Jurkat, Clone E6-1 (cell line): ENCODE data around the gene MAP3K4.

Experiments
- DNase-seq: peaks from one replicate; pipeline ENCODE4 v3.0.0-alpha.2; 2011; ENCODE audit warnings: low read depth, low spot score
- H3K4me3 ChIP-seq: 2 replicates; pipeline ENCODE4 v1.5.1; 2011; ENCODE audit warnings: mild to moderate bottlenecking, low read length, control low read depth, moderate library complexity

The MAP3K4 gene

DNA sequence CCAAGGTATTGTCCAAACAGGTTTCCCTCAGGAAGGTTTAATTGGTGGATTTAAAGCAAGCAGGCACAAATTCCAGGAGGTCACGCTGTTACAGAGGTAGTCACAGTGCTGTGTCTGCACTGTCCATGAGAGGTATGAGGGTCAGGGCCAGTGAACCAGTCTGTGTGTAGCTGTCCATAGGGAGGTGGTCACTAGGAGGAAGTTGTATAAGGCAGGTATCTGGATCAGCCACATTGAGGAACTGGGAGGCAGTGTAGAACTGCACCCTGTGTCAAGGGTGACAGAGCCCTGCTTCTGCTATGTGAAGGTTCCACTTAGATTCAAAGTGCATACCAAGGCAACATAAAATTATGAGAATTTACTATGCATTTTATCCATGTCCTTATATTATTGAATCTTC lies 73.3 kb downstream of the MAP3K4 start:
- H3K4me3 ChIP-seq: no peak overlapping the region
- no peak for DNase-seq

DNA sequence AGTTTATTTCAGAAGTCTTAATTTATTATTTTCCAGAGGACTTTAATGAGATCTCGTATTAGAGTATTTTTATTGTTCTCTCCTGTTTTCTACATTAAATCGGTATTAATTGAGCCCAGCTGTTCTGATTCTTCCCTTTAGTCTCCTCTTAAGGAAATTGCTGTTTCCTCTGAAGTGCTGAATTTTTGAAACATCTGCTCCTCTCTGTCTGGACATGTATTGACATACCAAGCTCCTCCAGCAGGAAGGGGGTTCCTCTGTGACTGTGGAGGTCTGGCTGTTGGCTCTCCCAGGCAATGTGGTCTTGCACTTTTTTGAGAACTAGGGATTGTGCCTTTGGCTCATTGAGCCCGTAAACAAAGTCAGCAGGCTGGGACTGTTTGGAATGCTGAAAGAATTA lies 74.9 kb downstream of the MAP3K4 start:
- H3K4me3 ChIP-seq: no peak overlapping the region
- no peak for DNase-seq

DNA sequence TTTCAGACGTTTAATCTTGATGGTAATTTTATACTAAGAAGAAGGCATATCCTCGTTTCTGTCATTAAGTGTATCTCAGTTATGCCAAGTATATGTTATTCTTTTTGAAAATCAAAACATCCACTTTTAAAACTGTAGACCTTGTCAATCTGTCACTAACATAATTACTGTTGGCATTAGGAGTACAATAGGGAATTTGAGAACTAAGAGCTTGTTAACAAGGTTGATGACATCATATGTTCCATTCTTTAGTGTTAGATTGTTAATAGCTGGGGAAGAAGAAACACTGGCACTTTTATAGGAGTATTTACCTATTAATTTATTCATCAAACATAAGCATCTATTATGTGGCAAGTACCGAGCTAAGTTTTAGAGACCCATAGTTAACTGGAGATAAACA lies 76.2 kb downstream of the MAP3K4 start:
- no peak overlapping the region for H3K4me3 ChIP-seq
- DNase-seq: no peak

DNA sequence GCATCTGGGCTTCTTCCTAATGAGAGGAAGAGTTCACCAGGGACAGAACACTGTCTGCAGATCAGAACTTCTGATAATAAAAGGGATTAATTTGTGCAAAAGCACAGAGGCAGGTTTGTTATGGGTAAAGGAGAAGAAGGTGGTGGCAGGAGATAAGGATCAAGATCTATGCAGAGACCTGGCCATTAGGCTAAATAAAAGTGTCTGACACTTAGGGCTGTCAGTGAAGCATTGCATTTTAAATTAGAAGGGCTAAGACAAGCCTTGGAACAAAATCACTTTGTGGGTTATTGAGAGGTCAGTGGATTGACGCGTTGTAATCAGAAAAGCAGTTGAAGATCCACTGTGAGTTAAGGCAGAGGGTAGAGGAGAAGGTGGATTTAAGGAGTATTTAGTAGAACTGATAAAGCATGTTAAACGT lies 76.8 kb downstream of the MAP3K4 start:
- DNase-seq: no peak
- no peak overlapping the region for H3K4me3 ChIP-seq

DNA sequence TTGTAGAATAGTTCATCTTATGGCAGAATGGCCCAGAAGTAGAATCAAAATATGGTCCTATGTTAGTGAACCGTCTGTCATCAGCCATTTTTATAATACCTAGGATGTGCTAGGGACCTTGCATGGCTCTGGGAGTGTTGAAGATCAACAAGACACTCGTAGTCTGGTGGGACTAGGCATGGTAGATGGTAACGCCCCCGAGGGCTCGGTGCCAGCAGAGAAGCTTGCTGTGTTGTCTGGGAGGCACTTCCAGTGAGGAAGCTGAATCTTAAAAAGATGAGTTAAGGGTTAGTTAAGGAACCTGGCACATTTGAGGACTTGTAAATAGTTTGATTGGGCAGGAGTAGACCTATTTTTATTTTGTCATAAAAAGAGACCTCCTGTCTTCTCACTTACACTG lies 82.4 kb downstream of the MAP3K4 start:
- DNase-seq: no peak
- no peak overlapping the region for H3K4me3 ChIP-seq

DNA sequence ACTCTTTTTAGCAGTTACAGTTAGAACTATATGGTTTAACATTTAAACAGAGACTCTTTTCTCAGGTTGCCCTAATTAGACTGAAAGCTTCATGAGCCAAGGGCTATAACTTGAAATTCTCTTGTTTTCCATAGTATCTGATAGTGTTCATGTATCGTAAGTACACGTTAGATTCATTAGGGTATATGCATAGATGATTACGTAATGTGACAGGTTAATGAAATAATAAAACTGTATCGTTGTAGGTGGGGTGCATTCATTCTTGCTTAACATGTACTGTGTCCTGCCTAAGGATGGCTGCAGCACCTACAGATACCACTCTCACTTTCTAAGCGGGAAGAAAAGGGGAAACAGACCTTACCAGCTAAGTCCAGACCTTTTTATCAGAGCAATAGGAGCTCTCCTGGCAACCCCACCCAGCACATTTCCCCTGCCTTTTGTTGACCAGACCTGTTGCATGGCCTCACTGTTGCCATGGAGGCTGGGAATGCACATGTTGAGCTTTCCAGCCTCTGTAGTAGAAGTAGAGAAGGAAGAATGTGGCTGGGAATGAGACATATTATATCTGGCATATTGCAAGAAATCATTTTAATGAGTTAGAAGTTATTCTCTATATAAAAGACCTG lies 83.0 kb downstream of the MAP3K4 start:
- no peak for DNase-seq
- no peak overlapping the region for H3K4me3 ChIP-seq

DNA sequence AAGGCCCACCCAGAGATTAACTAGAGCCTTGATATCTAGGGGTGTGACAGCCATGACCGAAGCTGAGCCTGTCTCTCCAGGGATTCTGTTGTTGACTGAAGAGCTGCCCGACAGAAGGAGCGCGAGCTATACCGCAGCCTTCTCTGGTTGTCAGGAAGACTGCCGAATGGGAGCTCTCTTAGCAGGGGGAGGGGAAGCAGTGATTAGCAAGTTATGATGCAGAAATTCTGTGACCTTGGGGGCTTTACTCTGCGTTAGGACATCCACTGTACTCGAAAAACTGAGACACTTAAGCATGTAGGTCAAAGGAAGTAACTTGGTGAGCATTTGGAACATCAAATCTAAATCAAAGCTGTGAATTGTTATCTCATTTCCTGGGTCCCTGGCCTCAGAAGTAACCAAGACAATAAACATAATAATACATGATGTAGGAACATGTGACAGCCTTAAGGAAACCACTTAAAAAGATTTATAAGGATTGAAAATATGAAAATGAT lies 84.7 kb downstream of the MAP3K4 start:
- DNase-seq: no peak
- H3K4me3 ChIP-seq: no peak overlapping the region

DNA sequence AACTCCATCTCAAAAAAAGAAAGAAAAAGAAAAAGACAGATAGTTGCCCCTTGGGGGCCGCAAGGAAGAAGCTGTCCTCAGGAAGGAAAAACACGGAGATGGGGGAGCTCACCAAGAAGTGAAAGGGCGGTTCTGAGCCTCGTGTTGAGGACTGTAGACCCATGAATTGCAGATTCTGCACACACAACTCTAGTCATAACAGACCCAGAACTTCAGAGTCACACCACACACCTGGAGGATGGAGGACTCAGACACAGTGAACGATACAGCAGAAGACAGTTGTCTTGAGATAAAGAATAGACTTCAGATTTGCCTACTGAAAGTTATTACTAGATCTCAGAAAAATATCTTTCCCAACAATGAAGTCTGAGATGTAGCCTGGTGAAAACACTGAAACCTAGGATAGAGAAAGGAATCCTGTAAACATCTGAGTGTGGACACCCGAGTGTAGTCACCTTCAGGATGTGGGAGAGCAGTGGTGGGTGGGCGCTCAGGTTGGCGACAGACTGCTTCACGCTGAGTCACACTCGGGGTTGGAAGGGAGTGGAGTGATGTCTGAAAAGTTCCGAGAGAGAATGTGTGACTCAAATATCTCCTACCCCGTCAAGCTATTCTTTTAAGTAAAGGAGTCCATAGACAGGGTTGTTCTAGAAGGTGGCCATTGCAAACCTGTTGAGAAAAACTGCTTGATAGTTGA lies 88.1 kb downstream of the MAP3K4 start:
- no peak for DNase-seq
- H3K4me3 ChIP-seq: no peak overlapping the region

DNA sequence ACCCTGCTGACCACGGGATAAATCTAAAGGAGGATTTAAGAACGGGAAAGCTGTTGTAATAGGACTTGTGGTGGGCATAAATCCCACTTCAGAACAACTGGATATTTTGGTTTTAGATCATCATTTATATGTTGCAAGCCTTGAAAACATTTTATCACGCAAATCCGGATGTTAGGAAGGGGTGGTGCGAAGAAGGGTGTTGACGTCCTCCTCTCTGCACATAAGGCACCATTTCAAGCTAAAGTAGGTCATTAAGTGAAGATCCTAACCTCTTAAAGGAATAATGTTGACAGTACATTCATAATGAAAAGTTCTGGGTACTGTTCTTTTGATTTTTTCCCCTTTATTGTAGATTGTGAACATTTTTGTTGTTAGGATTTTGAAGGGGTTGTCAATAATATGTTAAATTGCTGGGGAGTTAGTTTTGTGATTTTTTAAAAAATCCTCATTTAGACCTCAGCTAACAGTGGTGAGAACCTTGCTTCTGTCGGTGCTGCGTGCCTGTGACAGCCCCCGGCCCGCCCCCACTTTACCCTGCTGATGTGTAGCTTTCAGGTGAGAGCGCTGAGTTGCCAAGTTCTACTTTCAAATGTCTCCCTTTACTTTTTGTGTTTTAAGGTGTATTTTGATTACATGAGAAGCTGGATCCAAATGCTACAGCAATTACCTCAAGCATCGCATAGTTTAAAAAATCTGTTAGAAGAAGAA lies 88.8 kb downstream of the MAP3K4 start:
- DNase-seq: no peak
- no peak overlapping the region for H3K4me3 ChIP-seq

DNA sequence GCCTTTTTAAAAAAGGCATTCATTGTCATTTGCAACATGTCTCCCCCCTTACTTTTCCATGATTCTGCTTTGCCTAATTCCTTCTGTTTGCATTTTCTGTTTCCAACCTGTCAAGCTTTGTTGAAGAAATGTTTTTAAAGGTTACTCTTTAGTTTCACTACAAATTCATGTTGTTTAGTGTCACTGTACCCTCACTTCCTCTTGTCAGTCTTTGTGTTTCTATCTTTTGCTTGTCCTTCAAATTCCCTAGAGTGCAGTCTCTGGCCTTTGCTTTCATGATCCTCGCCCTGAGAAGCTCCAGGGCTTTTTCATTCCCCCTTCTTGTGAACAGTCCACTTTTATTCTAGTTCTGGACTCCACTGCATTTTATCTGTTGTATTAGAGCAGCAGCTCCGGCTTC lies 90.6 kb downstream of the MAP3K4 start:
- no peak for DNase-seq
- no peak overlapping the region for H3K4me3 ChIP-seq

DNA sequence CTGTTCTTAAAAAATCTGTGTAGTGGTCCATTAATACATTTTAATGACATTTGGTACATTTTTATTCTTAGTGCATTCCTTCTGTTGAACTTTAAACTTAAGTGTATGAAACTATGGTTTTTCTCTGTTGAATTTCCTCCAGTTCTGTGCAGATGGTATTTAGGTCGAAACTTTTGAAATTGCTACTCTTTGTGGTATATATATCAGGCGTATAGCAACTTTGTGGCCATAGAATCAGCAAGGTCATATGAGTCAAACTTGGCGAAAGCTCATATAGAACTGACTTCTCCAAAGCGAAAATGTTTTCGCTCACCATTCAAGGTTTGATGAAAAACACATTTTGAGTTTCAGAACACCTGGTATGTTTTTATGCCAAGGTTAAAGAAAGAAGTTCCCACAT lies 93.7 kb downstream of the MAP3K4 start:
- no peak overlapping the region for H3K4me3 ChIP-seq

DNA sequence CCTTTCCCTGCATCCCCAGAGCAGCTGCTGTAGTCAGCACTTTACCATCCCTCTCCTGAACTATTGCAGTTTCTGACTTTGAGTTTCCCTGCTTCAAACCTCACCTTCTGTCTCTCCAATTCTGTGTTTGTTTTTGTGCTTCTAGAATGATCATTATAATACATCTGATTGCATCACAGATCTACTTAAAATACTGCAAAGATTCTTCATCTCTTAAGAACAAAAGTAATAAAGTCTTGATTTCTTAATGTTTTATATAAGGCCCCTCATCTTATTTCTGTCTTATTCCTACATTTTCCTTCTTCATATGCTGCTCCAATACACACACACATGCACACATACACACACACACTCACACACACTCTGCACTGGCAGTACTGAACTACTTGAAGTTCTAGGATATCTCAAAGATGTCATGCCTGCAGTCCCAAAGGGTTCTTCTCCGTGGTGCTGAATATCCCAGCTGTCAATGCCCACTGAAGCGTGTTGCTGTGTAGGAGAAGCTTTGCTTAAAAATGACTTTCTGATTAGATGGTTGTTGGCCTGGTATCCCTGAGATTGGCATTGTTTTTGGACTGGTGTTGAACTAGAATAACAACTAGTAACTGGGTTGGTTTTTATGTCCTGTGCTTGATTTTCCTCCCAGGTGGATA lies 97.2 kb downstream of the MAP3K4 start:
- no peak for DNase-seq
- no peak overlapping the region for H3K4me3 ChIP-seq

More for the DNA sequence above, 93.7 kb downstream of the MAP3K4 start:
- DNase-seq: no peak

DNA sequence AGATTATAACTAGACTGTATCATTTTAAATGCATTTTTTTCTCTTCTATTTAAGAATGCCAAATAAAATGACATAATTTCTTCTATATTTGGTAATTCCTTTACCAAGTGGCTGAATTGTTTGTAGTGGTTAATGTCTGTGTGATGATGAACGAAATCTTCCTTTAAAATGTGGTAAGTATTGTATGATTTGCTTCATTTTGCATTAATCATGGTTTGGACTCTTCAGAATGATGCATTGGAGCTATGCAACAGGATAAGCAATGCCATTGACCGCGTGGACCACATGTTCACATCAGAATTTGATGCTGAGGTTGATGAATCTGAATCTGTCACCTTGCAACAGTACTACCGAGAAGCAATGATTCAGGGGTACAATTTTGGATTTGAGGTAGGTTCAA lies 99.6 kb downstream of the MAP3K4 start:
- no peak for DNase-seq
- no peak overlapping the region for H3K4me3 ChIP-seq

DNA sequence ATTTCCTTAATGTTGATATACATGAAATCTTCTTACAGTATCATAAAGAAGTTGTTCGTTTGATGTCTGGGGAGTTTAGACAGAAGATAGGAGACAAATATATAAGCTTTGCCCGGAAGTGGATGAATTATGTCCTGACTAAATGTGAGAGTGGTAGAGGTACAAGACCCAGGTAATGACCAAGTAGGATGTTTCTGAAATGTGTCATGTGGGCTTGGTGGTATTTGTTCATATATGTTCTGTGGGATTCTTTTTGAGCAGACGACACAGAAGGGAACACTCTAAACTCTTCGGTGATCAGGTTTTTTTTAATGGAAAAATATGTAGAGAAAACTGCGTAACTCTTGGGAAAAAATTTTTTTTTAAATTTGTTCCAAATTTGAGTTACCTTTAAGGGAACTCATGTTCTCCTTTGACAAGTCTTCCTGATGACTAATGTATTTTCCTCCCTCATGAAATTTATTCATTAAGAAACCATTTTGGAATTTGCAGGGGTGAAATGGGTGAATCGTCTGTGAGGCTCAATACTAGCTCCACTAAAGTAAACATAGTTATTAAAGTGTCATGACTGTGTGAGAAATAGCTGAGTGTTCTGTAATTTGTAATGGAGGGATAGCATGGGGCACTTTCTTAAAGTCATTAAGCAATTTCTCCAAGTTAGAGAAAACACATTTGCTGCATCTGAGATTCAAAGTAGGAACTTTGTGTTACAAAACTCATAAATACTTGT lies 100.6 kb downstream of the MAP3K4 start:
- no peak for DNase-seq
- no peak overlapping the region for H3K4me3 ChIP-seq

DNA sequence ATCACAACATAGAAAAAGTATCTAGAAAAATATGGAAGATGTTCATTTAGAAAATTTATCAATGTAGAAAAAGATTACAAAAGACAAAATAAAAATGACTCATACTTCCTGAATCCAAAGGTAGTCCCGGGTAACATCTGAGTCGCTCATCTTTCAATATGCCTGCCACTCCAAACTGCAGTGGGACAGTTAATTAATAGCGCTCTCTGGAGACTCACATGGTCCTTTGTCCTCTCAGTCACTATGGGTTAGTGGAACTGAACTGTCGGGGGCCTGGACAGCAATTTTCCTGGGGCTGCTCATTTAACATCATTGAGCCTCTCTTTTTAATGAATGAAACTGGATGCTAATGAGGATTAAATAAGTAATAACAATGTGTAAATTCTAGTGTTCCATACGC lies 103.4 kb downstream of the MAP3K4 start:
- H3K4me3 ChIP-seq: no peak overlapping the region
- no peak for DNase-seq

DNA sequence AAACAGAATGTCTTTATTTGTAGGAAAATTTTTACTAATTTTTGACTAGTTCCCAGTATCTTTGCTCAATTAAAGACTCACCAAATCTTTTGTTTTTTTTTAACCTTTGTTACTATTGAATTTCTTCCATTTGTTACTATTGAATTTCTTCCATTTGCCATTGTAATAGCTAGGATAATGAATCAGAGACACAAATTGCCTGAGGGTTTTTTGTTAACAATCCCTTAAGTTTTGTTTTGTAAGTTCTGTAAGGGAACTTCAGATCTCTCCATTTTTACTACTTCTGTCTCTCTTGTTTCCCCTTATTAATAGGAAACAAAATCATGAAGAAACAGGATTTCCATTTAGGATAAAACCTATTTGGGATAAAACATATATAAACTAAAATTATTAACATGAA lies 104.3 kb downstream of the MAP3K4 start:
- no peak for DNase-seq

DNA sequence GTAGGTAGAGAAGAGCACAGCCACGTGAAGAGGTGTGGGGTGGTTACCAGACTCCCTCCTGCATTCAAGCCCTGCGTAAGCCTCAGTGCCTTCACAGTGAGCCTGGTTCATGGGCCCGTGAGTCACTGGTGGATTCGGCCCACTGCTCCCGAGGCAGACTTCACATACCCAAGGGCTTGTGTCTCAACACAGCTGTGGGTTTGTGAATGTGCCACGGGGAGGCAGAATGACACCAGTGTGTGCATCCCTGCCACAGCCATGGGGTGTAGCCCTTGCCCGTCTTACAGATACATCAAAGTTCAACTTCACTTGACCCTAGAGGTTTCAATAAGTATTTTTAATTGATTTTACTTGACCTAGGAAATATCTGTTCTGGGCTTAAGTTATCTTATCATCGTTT lies 108.5 kb downstream of the MAP3K4 start:
- no peak overlapping the region for H3K4me3 ChIP-seq
- DNase-seq: no peak

More for the DNA sequence above, 104.3 kb downstream of the MAP3K4 start:
- H3K4me3 ChIP-seq: no peak overlapping the region

DNA sequence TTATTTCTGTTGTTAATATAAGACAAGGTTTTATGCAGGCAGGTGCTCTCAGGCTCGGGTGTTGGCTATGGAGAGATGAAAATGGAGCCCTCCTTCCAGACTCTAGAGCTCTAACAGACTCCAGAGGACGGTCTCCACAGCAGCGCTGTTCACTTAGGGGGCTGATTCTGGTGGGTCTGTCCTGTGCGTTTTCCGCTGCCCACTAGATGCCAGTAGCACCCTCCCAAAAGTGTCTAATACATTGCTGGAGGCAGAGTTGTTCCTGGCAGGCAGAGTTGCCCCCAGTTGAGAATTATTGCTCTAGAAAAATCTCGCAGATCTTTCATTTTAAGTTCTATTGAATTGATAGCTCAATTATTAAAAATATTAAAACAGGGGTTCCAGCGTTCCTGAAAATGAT lies 109.9 kb downstream of the MAP3K4 start:
- H3K4me3 ChIP-seq: no peak overlapping the region

DNA sequence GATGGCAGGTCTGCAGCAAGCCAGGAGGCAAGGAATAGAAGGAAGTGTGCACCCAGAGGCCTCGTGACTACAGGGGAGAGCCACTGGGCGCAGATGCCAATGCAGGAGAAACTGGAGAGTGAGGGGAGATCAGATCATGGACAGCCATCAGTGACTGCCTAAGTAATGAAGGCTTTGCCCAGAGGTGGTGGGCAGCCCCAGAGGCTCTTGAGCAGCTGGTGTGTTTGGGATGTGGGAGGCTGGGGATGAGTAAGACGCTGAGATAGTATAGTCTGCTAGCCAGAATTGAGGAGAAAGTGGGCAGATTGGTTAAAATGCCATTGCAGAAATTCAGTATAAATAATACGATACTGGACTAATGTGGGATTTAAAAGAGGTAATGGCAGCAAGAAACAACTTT lies 111.9 kb downstream of the MAP3K4 start:
- H3K4me3 ChIP-seq: no peak overlapping the region

More for the DNA sequence above, 109.9 kb downstream of the MAP3K4 start:
- DNase-seq: no peak

More for the DNA sequence above, 111.9 kb downstream of the MAP3K4 start:
- DNase-seq: no peak
